GM18526 (cell line): ENCODE data around the gene IL1RAPL2.

Experiments used
- POLR2A ChIP-seq: IDR thresholded peaks from 3 replicates; pipeline ENCODE4 v1.6.1; 2011; ENCODE audit not compliant: insufficient read length; ENCODE audit errors: extremely low read depth

Gene IL1RAPL2

GRCh38 chrX:105636667-105637066 lies 1070.7 kb downstream of the IL1RAPL2 start:
- TF ChIP-seq POLR2A = no peak

GRCh38 chrX:105645667-105646357 lies 1079.8 kb downstream of the IL1RAPL2 start:
- TF ChIP-seq POLR2A = no peak

GRCh38 chrX:105646592-105647372 lies 1080.8 kb downstream of the IL1RAPL2 start:
- TF ChIP-seq POLR2A = no peak

GRCh38 chrX:105647749-105648148 lies 1081.8 kb downstream of the IL1RAPL2 start:
- TF ChIP-seq POLR2A = no peak

- TF ChIP-seq POLR2A = no peak
Observed at GRCh38 chrX:105648732-105649131, 1082.7 kb downstream of the IL1RAPL2 start.

GRCh38 chrX:105650577-105650976 lies 1084.6 kb downstream of the IL1RAPL2 start:
- no peak for TF ChIP-seq POLR2A

- no peak for TF ChIP-seq POLR2A
Observed at GRCh38 chrX:105650986-105651385, 1085.0 kb downstream of the IL1RAPL2 start.

- TF ChIP-seq POLR2A = no peak
Observed at GRCh38 chrX:105653891-105654290, 1087.9 kb downstream of the IL1RAPL2 start.

GRCh38 chrX:105658136-105658535 lies 1092.1 kb downstream of the IL1RAPL2 start:
- TF ChIP-seq POLR2A = no peak

- TF ChIP-seq POLR2A = no peak
Observed at GRCh38 chrX:105662248-105662647, 1096.2 kb downstream of the IL1RAPL2 start.

- TF ChIP-seq POLR2A = no peak
Observed at GRCh38 chrX:105664243-105664642, 1098.2 kb downstream of the IL1RAPL2 start.

- no peak for TF ChIP-seq POLR2A
Observed at GRCh38 chrX:105694839-105695238, 1128.8 kb downstream of the IL1RAPL2 start.

GRCh38 chrX:105695451-105695850 lies 1129.5 kb downstream of the IL1RAPL2 start:
- no peak for TF ChIP-seq POLR2A

- no peak for TF ChIP-seq POLR2A
Observed at GRCh38 chrX:105696870-105697269, 1130.9 kb downstream of the IL1RAPL2 start.

- no peak for TF ChIP-seq POLR2A
Observed at GRCh38 chrX:105697984-105698781, 1132.2 kb downstream of the IL1RAPL2 start.

GRCh38 chrX:105700331-105700730 lies 1134.3 kb downstream of the IL1RAPL2 start:
- no peak for TF ChIP-seq POLR2A
